Suppressor macrophage (primary cell): Measurements from ENCODE around the gene RPA1.
A peak's percentile ranks its signal among the peaks of the same experiment; 100 is the strongest.
"Not testable (repeated sequence)": the region's sequence is repeated elsewhere in the genome, so short reads cannot be mapped to it uniquely, and the experiment has no call there.

ENCODE experiments used
- DNase-seq, 4 experiments: peaks; one replicate each; pipeline ENCODE4 v3.0.0-alpha.2; 2020 to 2022
- total RNA-seq, 17 experiments: gene quantifications; one replicate each; lab custom pipeline; 2026; ENCODE audit warnings: mixed read lengths in 6 of 17, inconsistent platforms in 3 of 17; lab: John Stamatoyannopoulos, UW

RPA1 gene
- total RNA-seq = 11.3 to 103 (median 54.2) reads per million in 17 experiments

DNA sequence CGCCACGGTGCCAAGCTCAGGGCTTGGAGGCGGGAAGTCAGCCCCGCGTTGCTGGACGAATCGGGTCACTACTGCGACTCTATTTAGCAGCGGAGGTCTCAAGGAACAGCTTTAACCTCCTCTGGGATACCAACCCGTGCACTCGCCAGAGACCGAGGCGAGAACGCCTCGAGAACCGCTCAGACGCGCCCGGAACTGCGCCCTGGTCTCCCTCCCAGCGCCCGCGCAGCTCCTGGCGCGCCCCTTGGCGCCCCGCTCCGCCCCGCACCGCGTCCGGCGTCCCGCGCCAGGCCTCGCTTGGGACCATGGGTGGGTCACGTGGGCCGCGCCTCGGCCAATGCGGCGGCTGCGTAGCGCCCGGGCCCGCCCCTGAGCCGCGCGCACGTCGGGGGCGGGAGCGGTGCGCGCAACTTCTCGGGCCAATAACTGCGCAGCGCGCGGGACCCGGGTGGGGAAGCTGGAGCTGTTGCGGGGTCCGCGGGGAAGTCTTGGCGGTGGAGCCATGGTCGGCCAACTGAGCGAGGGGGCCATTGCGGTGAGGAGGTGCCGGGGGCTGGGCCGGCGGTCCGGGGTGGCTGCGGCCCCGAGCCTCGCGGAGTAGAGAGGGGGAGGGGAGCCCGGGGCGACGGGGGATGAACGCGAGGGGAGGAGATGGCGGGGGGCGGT, at the start of gene RPA1, which contains the start of gene SMYD4:
RPA1 (plus strand) TSS at position 414 of the 666 bp plus-strand sequence; CDS start at position 503, 89 bp downstream.
SMYD4 (minus strand) TSS at position 311 of the 666 bp plus-strand sequence. CDS start 1,908 bp downstream, outside the sequence.
- peak; percentile 94 to 98 (median 96) for DNase-seq

DNA sequence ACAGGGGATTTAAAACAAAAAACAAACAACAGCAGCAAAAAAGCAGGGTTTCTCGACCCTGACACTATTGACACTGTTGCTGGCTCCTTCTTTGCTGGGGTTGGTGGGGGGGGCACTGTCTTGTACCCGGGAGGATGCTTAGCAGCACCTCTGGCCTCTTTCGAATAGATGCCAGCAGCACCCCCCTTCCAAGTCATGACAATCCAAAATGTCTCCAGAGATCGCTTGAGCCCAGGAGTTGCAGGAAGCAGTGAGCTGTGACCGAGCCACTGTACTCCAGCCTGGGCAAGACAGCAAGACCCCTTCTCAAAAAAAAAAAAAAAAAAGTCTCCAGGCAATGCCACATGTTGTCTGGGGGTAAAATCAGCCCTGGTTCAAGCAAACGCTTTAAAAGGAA, 47.6 kb upstream of the RPA1 start:
- no peak for DNase-seq

DNA sequence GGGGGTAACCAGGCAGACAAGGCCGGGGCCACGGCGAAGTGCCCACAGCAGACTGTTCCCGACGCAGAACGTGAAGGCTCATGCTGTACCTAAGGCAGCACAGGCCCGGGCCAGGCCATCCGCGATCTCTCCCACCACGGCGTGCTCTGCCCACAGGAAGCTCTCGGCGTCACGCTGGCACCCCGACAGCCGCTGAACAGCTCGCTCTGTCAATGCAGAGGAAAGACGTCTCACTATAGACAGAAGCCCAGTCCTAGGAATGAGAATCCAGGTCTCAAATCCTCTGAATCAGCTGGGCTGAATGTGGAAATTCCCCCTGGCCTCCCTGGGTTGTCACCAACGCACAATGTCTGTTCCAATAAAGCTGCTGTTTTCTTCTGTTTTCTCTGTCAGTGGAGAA, 46.5 kb upstream of the RPA1 start:
- DNase-seq = peak; percentile 47 to 76 (median 52)

- DNase-seq = peak; percentile 79 to 89 (median 86)
Observed at GRCh38 chr17:1783834-1784611, 45.8 kb upstream of the RPA1 start.

DNA sequence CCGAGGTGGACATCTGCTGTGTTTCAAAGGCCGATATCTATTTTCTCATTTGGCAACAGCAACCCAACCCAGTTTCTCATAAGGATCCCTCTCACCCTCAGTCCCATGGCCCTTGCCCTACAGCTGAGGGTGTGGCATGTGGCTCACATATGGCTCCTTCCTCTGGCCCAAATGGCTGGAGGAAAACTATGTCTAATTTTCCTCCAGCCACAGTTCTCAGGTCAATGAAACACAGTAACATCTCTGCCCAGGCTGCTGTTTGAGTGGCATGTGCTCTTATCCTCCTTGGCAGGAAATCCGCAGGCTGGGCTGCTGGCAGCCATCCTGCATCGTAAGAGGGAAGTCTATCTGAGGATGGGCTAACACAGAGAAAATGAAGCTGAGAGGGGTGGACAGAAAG, 43.9 kb upstream of the RPA1 start:
- DNase-seq = peak in 2 of 4 experiments; percentile 36 to 40

DNA sequence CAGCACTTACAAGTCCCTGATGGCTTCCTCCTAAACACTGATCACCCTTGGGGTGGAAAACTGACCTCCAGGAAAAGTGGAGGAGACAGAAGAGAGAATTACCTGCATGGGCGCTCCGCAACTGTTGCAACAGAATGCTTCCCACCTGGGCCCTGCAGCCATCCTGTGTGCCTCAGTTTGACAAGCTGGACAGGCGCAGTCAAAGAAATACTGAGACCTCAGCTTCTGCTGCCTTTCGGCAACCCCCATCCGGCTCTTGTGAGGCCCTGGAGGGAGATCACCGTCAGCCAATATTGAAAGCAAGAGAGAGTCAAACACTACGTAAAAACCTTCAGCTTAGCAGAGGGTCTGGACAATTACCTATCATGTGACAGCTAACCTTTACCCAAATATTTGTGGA, 43.1 kb upstream of the RPA1 start:
- no peak for DNase-seq

GRCh38 chr17:1787301-1787902, 42.4 kb upstream of the RPA1 start:
- DNase-seq = peak; percentile 42 to 61 (median 53)

GRCh38 chr17:1789936-1790335, 39.9 kb upstream of the RPA1 start:
- DNase-seq = peak in 2 of 4 experiments; percentile 30 to 49

DNA sequence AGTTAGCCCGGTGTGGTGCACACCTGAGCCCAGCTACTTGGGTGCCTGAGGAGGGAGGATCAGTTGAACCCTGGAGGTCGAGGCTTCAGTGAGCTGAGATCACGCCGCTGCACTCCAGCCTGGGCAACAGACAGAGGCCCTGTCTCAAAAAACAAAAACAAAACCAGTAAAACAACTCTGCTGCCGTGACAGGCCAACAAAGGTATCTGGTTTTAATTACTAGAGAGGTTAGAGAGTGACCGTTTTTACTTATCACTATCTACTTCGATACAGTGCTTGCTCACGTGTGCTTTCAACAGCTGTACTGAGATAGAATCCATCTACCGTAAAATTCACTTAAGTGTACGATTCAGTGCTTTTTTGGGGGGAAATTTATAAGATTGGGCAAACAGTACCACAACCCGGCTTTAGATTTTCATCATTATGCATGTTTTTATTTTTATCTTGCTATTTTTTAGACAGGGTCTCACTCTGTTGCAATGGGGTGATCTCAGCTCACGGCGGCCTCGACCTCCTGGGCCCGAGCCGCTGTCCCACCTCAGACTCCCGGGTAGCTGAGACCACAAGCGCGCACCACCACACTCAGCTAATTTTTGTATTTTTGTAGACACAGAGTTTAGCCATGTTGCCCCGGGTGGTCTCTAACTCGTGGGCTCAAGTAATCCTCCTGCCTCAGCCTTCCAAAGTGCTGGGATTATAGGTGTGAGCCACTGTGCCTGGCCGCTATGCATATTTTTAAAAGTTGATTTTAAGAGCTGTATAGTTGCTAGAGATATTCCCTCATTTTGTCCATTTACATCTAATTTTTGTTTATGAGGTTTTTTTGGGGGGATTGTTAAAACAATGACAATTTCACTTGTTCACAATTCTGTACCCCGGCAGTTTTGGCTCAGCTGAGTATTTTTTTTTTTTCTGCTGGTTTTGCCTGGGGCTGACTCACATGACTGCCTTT, 37.0 kb upstream of the RPA1 start:
- DNase-seq = no peak

GRCh38 chr17:1793447-1793806, 36.4 kb upstream of the RPA1 start:
- peak in 1 of 4 experiments; percentile 34 for DNase-seq

GRCh38 chr17:1796800-1797199, 33.0 kb upstream of the RPA1 start:
- DNase-seq = peak; percentile 34 to 77 (median 62)

- no peak for DNase-seq
Observed at GRCh38 chr17:1797323-1797722, 32.5 kb upstream of the RPA1 start.

DNA sequence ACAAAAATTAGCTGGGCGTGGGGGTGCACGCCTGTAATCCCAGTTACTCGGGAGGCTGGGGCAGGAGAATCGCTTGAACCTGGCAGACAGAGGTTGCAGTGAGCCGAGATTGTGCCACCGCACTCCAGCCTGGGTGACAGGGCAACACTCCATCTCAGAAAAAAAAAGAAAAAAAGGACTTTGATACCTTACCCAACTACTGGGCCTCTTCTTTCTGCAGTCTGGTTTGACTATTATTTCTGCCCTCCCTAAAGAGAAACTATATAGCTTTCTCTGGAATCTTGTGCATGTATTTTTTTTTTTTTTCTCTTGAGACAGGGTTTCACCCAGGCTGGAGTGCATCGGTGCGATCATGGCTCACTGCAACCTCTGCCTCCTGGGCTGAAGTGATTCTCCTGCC, 32.0 kb upstream of the RPA1 start:
- DNase-seq = not testable (repeated sequence)

GRCh38 chr17:1800240-1800639, 29.6 kb upstream of the RPA1 start:
- no peak for DNase-seq

DNA sequence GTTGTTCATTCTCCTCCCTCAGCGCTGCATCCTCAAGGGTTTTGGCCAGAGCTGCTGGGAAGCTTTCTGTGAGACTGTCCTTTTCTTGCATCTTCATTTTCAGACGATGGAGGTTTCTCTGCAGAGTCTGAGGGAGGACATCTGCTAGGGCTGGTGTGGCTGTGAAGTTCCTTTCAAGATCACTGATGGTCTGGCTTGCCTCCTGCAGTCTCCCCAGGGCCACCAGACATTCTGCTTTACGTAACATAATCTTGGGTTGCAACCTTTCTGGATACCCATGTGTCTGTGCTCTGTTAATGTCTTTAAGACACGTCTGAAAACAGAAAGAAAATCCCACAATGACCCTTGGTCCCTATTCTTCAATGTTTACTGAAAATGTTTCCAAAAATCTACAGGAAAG, 29.1 kb upstream of the RPA1 start:
- DNase-seq = no peak

DNA sequence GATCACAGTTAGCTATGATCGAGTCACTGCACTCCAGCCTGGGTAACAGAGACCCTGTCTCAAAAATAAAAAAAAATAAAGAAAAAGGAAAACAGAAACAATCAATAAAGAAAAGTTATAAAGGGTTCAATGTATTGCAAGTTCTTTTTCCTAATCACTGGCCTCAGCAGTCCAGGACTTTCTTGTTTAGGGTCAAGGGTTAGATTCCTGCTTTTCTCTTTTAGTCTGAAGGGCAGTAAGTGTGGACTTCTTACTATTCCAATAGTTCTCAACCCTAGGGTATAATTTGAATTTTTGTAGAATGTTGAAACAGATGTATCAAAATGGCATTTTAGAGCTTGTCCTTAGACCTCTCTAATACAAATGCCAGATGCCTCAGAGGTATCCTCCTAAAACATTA, 27.4 kb upstream of the RPA1 start:
- DNase-seq = no peak

DNA sequence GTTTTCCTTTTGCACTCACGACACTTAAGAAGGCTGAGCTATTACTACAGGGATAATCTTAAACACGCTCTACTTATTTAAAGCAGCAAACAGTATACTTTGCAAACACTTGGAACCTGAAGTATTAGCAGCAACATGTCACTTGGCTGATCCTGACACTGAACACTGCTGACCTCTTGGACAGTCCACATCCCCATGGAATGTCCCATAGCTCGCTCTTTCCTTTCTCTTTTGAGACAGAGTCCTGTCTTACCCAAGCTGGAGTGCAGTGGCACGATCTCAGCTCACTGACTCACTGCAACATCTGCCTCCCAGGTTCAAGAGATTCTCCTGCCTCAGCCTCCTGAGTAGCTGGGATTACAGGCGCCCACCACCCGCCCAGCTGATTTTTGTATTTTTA, 26.5 kb upstream of the RPA1 start:
- no peak for DNase-seq

GRCh38 chr17:1807890-1808289, 21.9 kb upstream of the RPA1 start:
- no peak for DNase-seq

- no peak for DNase-seq
Observed at GRCh38 chr17:1808644-1809043, 21.2 kb upstream of the RPA1 start.

- not testable (repeated sequence) for DNase-seq
Observed at GRCh38 chr17:1809815-1810214, 20.0 kb upstream of the RPA1 start.

- DNase-seq = no peak
Observed at GRCh38 chr17:1810450-1811103, 19.2 kb upstream of the RPA1 start.

DNA sequence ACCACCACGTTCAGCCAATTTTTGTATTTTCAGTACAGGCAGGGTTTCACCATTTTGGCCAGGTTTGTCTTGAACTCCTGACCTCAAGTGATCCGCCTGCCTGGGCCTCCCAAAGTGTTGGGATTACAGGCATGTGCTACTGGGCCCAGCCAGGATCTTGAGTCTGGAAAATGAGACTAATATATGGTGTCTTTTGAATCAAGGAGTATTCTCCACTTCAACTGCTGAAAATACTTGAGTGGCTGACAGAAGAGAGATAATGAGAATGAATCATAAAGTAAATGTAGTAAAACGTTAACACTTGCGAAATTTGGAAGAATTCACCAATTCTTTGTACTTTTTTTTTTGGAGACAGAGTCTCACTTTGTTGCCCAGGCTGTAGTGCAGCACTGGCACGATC, 16.7 kb upstream of the RPA1 start:
- DNase-seq = no peak
